T-helper 2 cell treated with Interferon-gamma antibody and Interleukin-4, amounts not matched to agents 5 μg/mL and 100 μg/mL, for 36 hours (primary cell): ENCODE results near the gene VMP1.
A peak's percentile ranks its signal among the peaks of the same experiment; 100 is the strongest.
"Not testable (repeated sequence)": the region's sequence is repeated elsewhere in the genome, so short reads cannot be mapped to it uniquely, and the experiment has no call there.

Experiments
- DNase-seq: peaks from one replicate; pipeline ENCODE4 v3.0.0; 2021; ENCODE audit warnings: low spot score
- H3K27ac Mint-ChIP-seq: one replicate; pipeline ENCODE4 v1.8.0; 2021; ENCODE audit warnings: mild to moderate bottlenecking, mixed read lengths
- H3K27me3 Mint-ChIP-seq: one replicate; pipeline ENCODE4 v1.8.0; 2021; ENCODE audit warnings: low read depth, mixed read lengths
- H3K36me3 Mint-ChIP-seq: one replicate; pipeline ENCODE4 v1.8.0; 2021; ENCODE audit warnings: low read depth, mixed read lengths
- H3K4me1 Mint-ChIP-seq: one replicate; pipeline ENCODE4 v1.8.0; 2021; ENCODE audit warnings: low read depth, mixed read lengths
- H3K4me3 Mint-ChIP-seq: one replicate; pipeline ENCODE4 v1.8.0; 2022; ENCODE audit warnings: mild to moderate bottlenecking, moderate library complexity, mixed read lengths
- H3K9me3 Mint-ChIP-seq: one replicate; pipeline ENCODE4 v1.8.0; 2021; ENCODE audit warnings: mixed read lengths

The VMP1 gene

GRCh38 chr17:59844884-59845594, 137.6 kb downstream of the VMP1 start:
- Mint-ChIP-seq H3K9me3 (no peaks in the 10 kb centered on the region), H3K4me1 (peaks cover 54% of the 10 kb centered on the region), H3K36me3 (peaks cover 33% of the 10 kb centered on the region), H3K27ac (peak overlapping the region; percentile 76), H3K27me3 (peaks cover 2% of the 10 kb centered on the region), H3K4me3 (peak overlapping the region; percentile 49)
- DNase-seq: no peak

- Mint-ChIP-seq H3K36me3 (peaks cover 26% of the 10 kb centered on the region), H3K9me3 (no peaks in the 10 kb centered on the region), H3K27ac (peak overlapping the region; percentile 87), H3K4me3 (peak overlapping the region; percentile 49), H3K4me1 (peaks cover 54% of the 10 kb centered on the region), H3K27me3 (peaks cover 2% of the 10 kb centered on the region)
- no peak for DNase-seq
Observed at GRCh38 chr17:59845595-59846393, 138.3 kb downstream of the VMP1 start.

DNA sequence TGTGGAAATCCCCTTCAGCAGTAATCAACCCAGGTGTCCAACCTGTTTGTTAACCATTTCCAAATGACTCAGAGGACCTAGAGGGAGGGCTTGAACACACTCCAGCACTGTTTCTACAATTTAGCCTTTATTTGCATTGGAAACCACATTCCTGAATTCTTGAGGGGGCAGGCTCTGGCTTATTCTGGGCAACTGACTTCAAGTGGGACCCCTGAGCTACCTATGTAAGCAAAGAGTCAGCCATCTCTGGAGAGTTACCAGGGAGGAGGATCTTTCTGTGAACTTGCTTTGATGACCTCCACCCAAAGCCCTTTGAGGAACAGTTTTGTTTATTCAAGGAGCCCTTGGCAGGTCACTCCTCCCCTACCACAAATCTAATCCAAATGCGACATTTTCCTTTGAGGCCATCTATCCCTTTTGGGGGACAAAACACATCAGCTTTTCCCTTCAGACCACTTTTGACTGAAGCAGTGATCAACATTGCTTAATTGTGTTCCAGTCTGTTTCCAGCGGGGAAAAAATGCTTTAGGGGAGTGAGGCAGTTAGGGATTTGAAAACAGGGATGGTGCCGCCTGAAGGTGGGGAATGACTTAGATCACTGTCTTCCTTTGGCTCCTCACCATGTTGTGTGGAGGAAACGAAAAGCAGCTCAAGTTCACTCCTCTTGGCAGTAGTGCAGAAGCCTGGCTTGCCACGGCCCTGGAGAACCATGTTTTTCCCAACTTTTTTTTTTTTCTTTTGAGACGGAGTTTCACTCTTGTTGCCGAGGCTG, 139.1 kb downstream of the VMP1 start:
- no peaks in the 10 kb centered on the region for H3K9me3 Mint-ChIP-seq
- DNase-seq: no peak
- peak overlapping the region; percentile 49 for H3K4me3 Mint-ChIP-seq
- H3K36me3 Mint-ChIP-seq: peaks cover 18% of the 10 kb centered on the region
- peak overlapping the region; percentile 87 for H3K27ac Mint-ChIP-seq
- no peaks in the 10 kb centered on the region for H3K27me3 Mint-ChIP-seq
- peaks cover 49% of the 10 kb centered on the region for H3K4me1 Mint-ChIP-seq

DNA sequence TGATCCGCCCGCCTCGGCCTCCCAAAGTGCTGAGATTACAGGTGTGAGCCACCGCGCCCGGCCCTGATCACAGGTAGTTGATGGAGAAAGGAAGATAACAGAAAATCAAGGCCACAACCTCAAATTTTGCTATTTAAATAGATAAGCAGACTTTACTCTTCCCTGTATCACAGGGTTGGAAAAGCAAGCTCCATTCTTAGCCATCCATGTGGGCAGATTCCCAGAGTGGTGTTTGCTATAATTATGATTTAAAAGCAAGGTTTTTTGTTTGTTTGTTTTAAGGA, 140.9 kb downstream of the VMP1 start:
- DNase-seq: no peak
- no peak overlapping the region for H3K4me3 Mint-ChIP-seq
- H3K4me1 Mint-ChIP-seq: peaks cover 50% of the 10 kb centered on the region
- H3K36me3 Mint-ChIP-seq: peaks cover 3% of the 10 kb centered on the region
- H3K27ac Mint-ChIP-seq: no peak overlapping the region
- H3K9me3 Mint-ChIP-seq: no peaks in the 10 kb centered on the region
- no peaks in the 10 kb centered on the region for H3K27me3 Mint-ChIP-seq

GRCh38 chr17:59848778-59849177, 141.3 kb downstream of the VMP1 start:
- Mint-ChIP-seq H3K4me3 (peak overlapping the region; percentile 68), H3K27me3 (no peaks in the 10 kb centered on the region), H3K36me3 (peaks cover 2% of the 10 kb centered on the region), H3K4me1 (peaks cover 51% of the 10 kb centered on the region), H3K27ac (peak overlapping the region; percentile 82), H3K9me3 (no peaks in the 10 kb centered on the region)
- peak; percentile 56 for DNase-seq

GRCh38 chr17:59850311-59850710, 142.9 kb downstream of the VMP1 start:
- peaks cover 45% of the 10 kb centered on the region for H3K4me1 Mint-ChIP-seq
- not testable (repeated sequence) for H3K36me3 Mint-ChIP-seq, H3K9me3 Mint-ChIP-seq, H3K27me3 Mint-ChIP-seq, H3K4me3 Mint-ChIP-seq, H3K27ac Mint-ChIP-seq, DNase-seq

GRCh38 chr17:59851439-59852375, 144.3 kb downstream of the VMP1 start:
- H3K27ac Mint-ChIP-seq: no peak overlapping the region
- no peaks in the 10 kb centered on the region for H3K27me3 Mint-ChIP-seq
- DNase-seq: no peak
- H3K36me3 Mint-ChIP-seq: peaks cover 4% of the 10 kb centered on the region
- no peaks in the 10 kb centered on the region for H3K9me3 Mint-ChIP-seq
- no peak overlapping the region for H3K4me3 Mint-ChIP-seq
- peaks cover 34% of the 10 kb centered on the region for H3K4me1 Mint-ChIP-seq

DNA sequence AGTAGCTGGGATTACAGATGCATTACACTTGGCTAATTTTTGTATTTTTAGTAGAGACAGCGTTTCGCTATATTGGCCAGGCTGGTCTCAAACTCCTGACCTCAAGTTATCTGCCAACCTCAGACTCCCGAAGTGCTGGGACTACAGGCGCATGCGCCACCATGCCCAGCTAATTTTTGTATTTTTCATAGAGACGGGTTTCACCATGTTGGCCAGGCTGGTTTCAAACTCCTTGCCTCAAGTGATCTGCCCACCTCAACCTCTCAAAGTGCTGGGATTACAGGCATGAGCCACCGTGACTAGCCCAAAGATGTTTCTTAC, 145.4 kb downstream of the VMP1 start:
- not testable (repeated sequence) for H3K9me3 Mint-ChIP-seq, H3K4me3 Mint-ChIP-seq, H3K27me3 Mint-ChIP-seq, DNase-seq, H3K36me3 Mint-ChIP-seq
- peak overlapping the region; percentile 72 for H3K27ac Mint-ChIP-seq
- peaks cover 31% of the 10 kb centered on the region for H3K4me1 Mint-ChIP-seq

DNA sequence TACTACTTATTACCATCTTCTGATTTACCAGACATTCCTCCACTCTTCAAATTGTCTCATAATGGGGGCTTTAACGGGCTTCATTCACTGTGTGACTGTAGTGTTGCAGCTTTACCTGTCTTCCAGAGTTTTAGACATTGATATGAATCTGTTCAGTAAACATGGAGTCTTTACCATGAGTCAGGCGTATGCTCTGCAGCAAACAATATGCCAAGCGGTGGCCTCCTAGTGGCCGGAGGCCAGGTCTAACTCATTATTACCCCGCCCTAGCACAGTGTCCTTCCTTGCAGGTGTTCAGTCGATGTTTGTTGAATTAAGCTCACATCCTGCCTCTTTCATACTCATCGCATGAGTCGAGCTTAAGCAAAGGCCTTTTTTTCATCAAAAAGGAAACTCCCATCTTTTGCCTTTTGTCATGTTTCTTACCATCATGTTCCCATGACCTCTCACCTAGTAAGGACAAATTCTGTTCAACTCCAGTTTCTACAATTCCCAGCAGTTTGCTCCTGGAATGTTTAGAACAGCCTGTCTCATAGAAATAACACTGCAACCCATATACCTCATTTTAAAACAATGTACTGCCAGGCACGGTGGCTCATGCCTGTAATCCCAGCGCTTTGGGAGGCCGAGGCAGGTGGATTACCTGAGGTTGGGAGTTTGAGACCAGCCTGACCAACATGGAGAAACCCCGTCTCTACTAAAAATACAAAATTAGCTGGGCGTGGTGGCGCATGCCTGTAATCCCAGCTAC, 145.9 kb downstream of the VMP1 start:
- no peak for DNase-seq
- peaks cover 4% of the 10 kb centered on the region for H3K36me3 Mint-ChIP-seq
- peak overlapping the region; percentile 72 for H3K27ac Mint-ChIP-seq
- peaks cover 32% of the 10 kb centered on the region for H3K4me1 Mint-ChIP-seq
- no peaks in the 10 kb centered on the region for H3K9me3 Mint-ChIP-seq
- H3K27me3 Mint-ChIP-seq: no peaks in the 10 kb centered on the region
- peak overlapping the region; percentile 13 for H3K4me3 Mint-ChIP-seq

- DNase-seq, H3K27me3 Mint-ChIP-seq, H3K9me3 Mint-ChIP-seq, H3K4me3 Mint-ChIP-seq, H3K27ac Mint-ChIP-seq, H3K36me3 Mint-ChIP-seq: not testable (repeated sequence)
- peaks cover 26% of the 10 kb centered on the region for H3K4me1 Mint-ChIP-seq
Observed at GRCh38 chr17:59853919-59854729, 146.7 kb downstream of the VMP1 start.

DNA sequence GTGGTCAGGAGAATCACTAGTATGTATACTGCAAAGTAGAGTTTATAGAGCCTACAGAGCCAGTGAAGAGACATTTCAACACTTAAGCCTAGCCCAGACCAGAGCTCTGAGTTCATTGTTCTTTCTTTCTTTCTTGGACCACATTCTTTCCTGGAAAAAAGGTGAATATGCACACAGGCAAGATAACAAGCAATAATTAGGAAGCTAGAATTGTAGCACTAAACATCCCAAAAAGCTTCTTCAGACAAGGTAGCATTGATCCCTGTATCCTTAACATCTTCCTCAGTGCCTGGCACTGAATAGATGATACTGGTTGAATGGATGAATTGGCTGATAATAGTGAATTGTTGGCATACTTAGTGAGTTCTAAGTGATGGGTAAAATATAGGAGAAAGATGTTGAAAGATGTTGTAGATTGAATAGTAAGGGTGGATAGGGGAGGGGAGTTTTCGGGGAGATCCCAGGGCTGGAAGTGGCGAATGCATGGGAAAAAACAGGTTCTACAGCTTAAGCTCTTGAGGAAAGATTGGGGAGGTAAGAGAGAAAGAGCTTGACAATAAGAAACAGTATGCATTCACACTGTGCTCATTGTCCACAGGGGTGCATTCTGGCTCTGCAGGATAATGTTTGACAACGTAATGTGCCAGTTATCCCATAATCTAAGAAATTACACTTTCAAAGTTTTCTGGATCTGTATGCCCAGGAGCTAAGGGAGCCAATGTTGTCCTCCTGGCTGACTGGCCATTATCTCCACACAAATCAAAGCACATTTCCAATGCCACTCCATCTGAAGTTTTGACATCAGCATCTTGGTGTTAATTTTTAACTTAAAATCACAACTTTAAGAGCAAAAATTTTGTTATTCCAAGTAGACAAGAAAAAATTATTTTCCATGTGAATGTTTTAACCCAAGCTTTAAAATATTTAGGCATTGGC, 149.7 kb downstream of the VMP1 start:
- no peak overlapping the region for H3K4me3 Mint-ChIP-seq
- H3K27ac Mint-ChIP-seq: no peak overlapping the region
- H3K4me1 Mint-ChIP-seq: peaks cover 21% of the 10 kb centered on the region
- H3K36me3 Mint-ChIP-seq: peaks cover 12% of the 10 kb centered on the region
- no peaks in the 10 kb centered on the region for H3K9me3 Mint-ChIP-seq
- DNase-seq: no peak
- no peaks in the 10 kb centered on the region for H3K27me3 Mint-ChIP-seq
